ENCODE measurements around the gene SLC44A5. TPM values are rescaled to one million over a fixed set of nuclear protein-coding genes. Genes with fewer than 3 reads are reported as not detected.

The SLC44A5 gene
- total RNA-seq, 4 donors from 2014 or later: 0.19 to 12.8 (median 2.6) TPM

GRCh38 chr1:75220072-75220471 is 390.8 kb downstream of the SLC44A5 start:
- intact Hi-C loops (cut with DNase I): no loop called here
- Histone ChIP-seq H3K4me3 (no peak overlapping the region), H3K27ac (no peak overlapping the region), H3K4me1 (no peaks in the 10 kb centered on the region), H3K27me3 (no peaks in the 10 kb centered on the region), H3K9me3 (no peaks in the 10 kb centered on the region), H3K36me3 (no peaks in the 10 kb centered on the region)
- DNase-seq: no peak
- 62 to 69% methylated on average over 3 of the region's 3 CpGs for WGBS, 2 donors
- TF ChIP-seq CTCF (IDR thresholded peaks at IDR 0.05): no peak
- no peak for TF ChIP-seq POLR2A (IDR thresholded peaks at IDR 0.05)

GRCh38 chr1:75214017-75214416 is 396.9 kb downstream of the SLC44A5 start:
- TF ChIP-seq CTCF (IDR thresholded peaks at IDR 0.05): no peak
- TF ChIP-seq POLR2A (IDR thresholded peaks at IDR 0.05): no peak
- intact Hi-C loops (cut with DNase I): no loop called here
- Histone ChIP-seq H3K36me3 (no peaks in the 10 kb centered on the region), H3K4me1 (no peaks in the 10 kb centered on the region), H3K27me3 (no peaks in the 10 kb centered on the region), H3K9me3 (no peaks in the 10 kb centered on the region), H3K4me3 (no peak overlapping the region), H3K27ac (no peak overlapping the region)
- DNase-seq: no peak

GRCh38 chr1:75211648-75212047 is 399.3 kb downstream of the SLC44A5 start:
- 52 to 60% methylated on average over 1 of the region's 1 CpG for WGBS, 2 donors
- Histone ChIP-seq H3K4me1 (no peaks in the 10 kb centered on the region), H3K4me3 (no peak overlapping the region), H3K36me3 (no peaks in the 10 kb centered on the region), H3K9me3 (no peaks in the 10 kb centered on the region), H3K27me3 (no peaks in the 10 kb centered on the region), H3K27ac (no peak overlapping the region)
- no peak for DNase-seq
- no peak for TF ChIP-seq CTCF (IDR thresholded peaks at IDR 0.05)
- no peak for TF ChIP-seq POLR2A (IDR thresholded peaks at IDR 0.05)
- intact Hi-C loops (cut with DNase I): no loop called here

GRCh38 chr1:75208862-75209261 is 402.1 kb downstream of the SLC44A5 start:
- TF ChIP-seq CTCF (IDR thresholded peaks at IDR 0.05) (no peak), POLR2A (IDR thresholded peaks at IDR 0.05) (no peak)
- no peak for DNase-seq
- no peaks in the 10 kb centered on the region for H3K27me3 ChIP-seq
- no peak overlapping the region for H3K27ac ChIP-seq
- intact Hi-C loops (cut with DNase I): loop anchor here (5.0 kb wide), 1 partner anchor 442 kb away; no protein-coding TSS in a partner anchor
- H3K4me3 ChIP-seq: no peak overlapping the region
- H3K36me3 ChIP-seq: no peaks in the 10 kb centered on the region
- H3K9me3 ChIP-seq: no peaks in the 10 kb centered on the region
- no peaks in the 10 kb centered on the region for H3K4me1 ChIP-seq

GRCh38 chr1:75203415-75204277 is 407.3 kb downstream of the SLC44A5 start:
- TF ChIP-seq POLR2A (IDR thresholded peaks at IDR 0.05) (no peak), CTCF (IDR thresholded peaks at IDR 0.05) (peak in 5 of 6 experiments; percentile 30 to 67 (median 43))
- 27 to 28% methylated on average over 8 of the region's 8 CpGs for WGBS, 2 donors
- intact Hi-C loops (cut with DNase I): no loop called here
- Histone ChIP-seq H3K9me3 (no peaks in the 10 kb centered on the region), H3K4me3 (no peak overlapping the region), H3K27ac (no peak overlapping the region), H3K4me1 (no peaks in the 10 kb centered on the region), H3K27me3 (no peaks in the 10 kb centered on the region), H3K36me3 (no peaks in the 10 kb centered on the region)
- no peak for DNase-seq
